ENCODE results near the gene GRIA3. TPM values are rescaled to one million over a fixed set of nuclear protein-coding genes. Genes with fewer than 3 reads are reported as not detected.

The GRIA3 gene
- total RNA-seq, 1 experiment from 2014 or later, result 1.4 TPM

DNA sequence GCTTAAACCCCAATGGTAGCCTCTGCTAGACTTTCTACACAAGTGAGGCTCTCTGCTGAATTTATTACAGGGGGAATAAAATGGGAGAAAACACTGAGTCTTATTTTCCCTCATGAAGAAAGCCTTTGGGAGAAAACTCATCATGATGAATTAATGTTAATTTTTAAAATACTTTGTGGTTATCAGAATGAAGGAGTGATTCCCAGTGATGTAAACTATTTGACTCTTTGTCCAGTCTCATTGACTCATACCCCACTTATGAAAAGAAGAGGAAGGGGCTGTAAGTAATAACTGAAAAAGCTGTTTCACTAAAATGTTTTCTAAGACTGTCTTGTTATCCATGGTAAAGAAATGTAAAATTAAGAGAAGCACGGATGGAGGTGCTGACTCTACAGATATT, 208.8 kb downstream of the GRIA3 start:
- Histone ChIP-seq H3K18ac (ENCODE audit: insufficient read length, low read depth, low read length) (no peak overlapping the region), H3K23me2 (ENCODE audit: insufficient read length, low read depth, low read length, poor library complexity, severe bottlenecking) (no peaks in the 10 kb centered on the region), H2BK12ac (ENCODE audit: insufficient read length, low read depth, low read length) (no peak overlapping the region), H3K23ac (ENCODE audit: insufficient read length, low read depth, low read length) (no peak overlapping the region), H3T11ph (ENCODE audit: low read length) (no peak overlapping the region), H2AFZ (ENCODE audit: low read length) (no peak overlapping the region), H3K4me1 (ENCODE audit: insufficient read depth, low read length) (no peaks in the 10 kb centered on the region; the same call in 1 of the 2 replicates), H4K20me1 (ENCODE audit: control insufficient read depth, insufficient read depth, insufficient read length) (no peaks in the 10 kb centered on the region), H3K4me2 (ENCODE audit: insufficient read depth, insufficient read length, low read length) (no peak overlapping the region), H4K5ac (ENCODE audit: insufficient read length, low read depth, low read length) (no peak overlapping the region), H4K91ac (ENCODE audit: insufficient read length, low read depth, low read length) (no peak overlapping the region), H3K14ac (ENCODE audit: insufficient read depth, low read length) (no peak overlapping the region), H3K79me2 (ENCODE audit: insufficient read depth, low read length) (no peaks in the 10 kb centered on the region), H3K27me3 (ENCODE audit: insufficient read depth, low read length) (no peaks in the 10 kb centered on the region), H3K4ac (ENCODE audit: low read depth, low read length) (no peak overlapping the region), H3K9ac (ENCODE audit: extremely low read depth, insufficient read length, low read length) (no peak overlapping the region), H2BK120ac (ENCODE audit: low read depth, low read length, poor library complexity, severe bottlenecking) (no peak overlapping the region), H2BK5ac (ENCODE audit: insufficient read length, low read length) (no peak overlapping the region), H3K27ac (ENCODE audit: insufficient read length, low read depth, low read length) (no peak overlapping the region), H3K9me3 (ENCODE audit: control insufficient read depth, low read depth, low read length) (peaks cover 15% of the 10 kb centered on the region), H3K79me1 (ENCODE audit: insufficient read depth, low read depth, low read length, poor library complexity, severe bottlenecking) (no peaks in the 10 kb centered on the region), H4K8ac (replicated peaks; ENCODE audit: insufficient read length, low read depth, low read length) (no peak overlapping the region), H3K56ac (ENCODE audit: insufficient read length, low read depth, low read length) (no peak overlapping the region), H2BK20ac (ENCODE audit: low read depth, low read length, poor library complexity, severe bottlenecking) (no peak overlapping the region), H2AK5ac (ENCODE audit: insufficient read length, low read length) (no peak overlapping the region), H2BK15ac (ENCODE audit: low read depth, low read length) (no peak overlapping the region)
- Mint-ChIP-seq H3K9me3 (peaks cover 13 to 57% of the 10 kb centered on the region in 2 experiments), H3K4me1 (no peaks in the 10 kb centered on the region), H3K27me3 (ENCODE audit: low read depth) (no peaks in the 10 kb centered on the region; the same call in 1 of the 2 replicates), H3K36me3 (ENCODE audit: insufficient read depth in 1 of 3, low read depth in 3 of 3) (peaks cover 5 to 8% (median 5%) of the 10 kb centered on the region in 3 experiments; a peak in 4 of 7 replicates), H3K4me3 (no peak overlapping the region), H3K27ac (no peak overlapping the region)
- no peak for DNase-seq
- WGBS (ENCODE audit: extremely low coverage, insufficient read length, low lambda C conversion rate), result no CpG with 5 or more reads among the region's 1 CpG
- TF ChIP-seq, protein P1, sequence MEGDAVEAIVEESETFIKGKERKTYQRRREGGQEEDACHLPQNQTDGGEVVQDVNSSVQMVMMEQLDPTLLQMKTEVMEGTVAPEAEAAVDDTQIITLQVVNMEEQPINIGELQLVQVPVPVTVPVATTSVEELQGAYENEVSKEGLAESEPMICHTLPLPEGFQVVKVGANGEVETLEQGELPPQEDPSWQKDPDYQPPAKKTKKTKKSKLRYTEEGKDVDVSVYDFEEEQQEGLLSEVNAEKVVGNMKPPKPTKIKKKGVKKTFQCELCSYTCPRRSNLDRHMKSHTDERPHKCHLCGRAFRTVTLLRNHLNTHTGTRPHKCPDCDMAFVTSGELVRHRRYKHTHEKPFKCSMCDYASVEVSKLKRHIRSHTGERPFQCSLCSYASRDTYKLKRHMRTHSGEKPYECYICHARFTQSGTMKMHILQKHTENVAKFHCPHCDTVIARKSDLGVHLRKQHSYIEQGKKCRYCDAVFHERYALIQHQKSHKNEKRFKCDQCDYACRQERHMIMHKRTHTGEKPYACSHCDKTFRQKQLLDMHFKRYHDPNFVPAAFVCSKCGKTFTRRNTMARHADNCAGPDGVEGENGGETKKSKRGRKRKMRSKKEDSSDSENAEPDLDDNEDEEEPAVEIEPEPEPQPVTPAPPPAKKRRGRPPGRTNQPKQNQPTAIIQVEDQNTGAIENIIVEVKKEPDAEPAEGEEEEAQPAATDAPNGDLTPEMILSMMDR (conservative IDR thresholded peaks at IDR 0.05), result no peak

Measured in H9 (cell line).